NCI-H82 treated with DMSO at 0.1 percent for 48 hours (cell line): ENCODE data around the gene VDR.

Experiments
- DNase-seq: peaks from one replicate; lab custom pipeline; 2025; ENCODE audit not compliant: unreplicated experiment; lab: John Stamatoyannopoulos, UW

VDR gene

GRCh38 chr12:47875746-47876439, 28.9 kb downstream of the VDR start:
- DNase-seq, result no peak

- no peak for DNase-seq
These were observed 30.5 kb downstream of the VDR start for GRCh38 chr12:47874316-47874715.

GRCh38 chr12:47870175-47870781, 34.5 kb downstream of the VDR start:
- DNase-seq, result no peak

DNA sequence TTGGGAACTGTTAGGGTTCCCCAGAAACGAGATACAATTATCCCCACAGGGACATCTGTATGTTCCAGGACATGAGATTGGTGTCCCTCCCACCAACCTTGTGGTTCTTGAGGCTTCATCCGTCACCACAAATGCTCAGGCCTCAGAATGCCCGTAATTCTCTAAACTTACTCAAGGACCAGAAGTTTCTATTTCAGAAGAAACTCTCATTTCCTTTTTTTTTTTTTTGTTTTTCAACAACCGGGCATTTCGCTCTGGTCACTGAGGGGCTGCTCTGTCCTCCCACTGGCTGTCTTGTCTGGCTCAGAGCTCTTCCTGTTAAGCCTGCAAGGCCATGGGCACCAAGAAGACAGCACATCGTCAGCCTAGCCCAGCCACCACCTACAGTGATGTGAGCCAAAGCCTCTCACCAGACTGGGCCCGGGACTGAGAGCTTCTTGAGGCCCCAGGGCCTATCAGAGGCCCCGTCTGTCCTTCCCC, 36.2 kb downstream of the VDR start:
- no peak for DNase-seq

GRCh38 chr12:47868041-47868440, 36.8 kb downstream of the VDR start:
- DNase-seq, result no peak

DNA sequence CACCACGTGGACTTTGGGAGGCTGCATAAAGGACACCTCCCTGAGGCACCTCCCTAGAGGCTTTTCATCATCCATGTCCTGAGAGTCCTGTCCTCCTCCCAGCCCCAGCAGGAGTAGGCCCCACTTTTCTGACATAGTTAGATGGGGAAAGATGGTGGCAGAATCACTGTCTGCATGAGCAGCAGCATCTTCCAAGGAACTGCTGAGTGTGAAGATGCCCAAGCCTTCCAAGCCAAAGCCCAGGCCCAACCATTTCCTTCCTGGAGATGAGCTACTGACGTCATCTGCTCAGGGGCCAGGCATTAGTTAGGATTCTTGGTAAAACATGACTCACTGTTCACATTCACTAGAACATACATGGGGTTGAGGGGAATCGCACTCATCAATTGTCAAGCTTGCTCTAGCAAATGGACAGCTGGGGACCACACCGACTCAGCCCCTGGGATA, 37.3 kb downstream of the VDR start:
- DNase-seq, result no peak

DNA sequence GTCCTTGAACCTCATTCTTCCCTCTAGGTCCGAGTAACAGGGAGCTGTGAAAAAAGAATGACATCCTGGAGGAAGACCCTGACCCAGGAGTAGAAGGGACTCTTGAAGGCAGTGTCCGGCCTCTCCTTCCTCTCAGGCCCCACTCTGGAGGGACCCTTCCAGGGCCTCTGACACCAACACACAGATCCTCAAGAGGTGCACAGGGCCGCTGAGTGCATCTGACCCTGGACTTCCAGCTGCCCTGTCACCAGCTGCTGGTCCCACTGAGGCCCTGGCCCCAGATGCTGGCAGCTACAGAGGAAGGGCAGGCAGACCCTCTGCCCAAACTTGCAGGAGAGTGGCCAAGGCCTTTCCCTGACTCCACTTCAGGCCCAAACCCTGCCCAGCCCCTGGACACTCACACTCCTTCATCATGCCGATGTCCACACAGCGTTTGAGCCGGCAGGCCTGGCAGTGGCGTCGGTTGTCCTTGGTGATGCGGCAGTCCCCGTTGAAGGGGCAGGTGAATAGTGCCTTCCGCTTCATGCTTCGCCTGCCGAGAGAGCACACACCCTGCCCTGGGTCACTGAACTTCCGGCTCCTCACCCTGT, 40.1 kb downstream of the VDR start:
- no peak for DNase-seq

GRCh38 chr12:47863985-47864384, 40.8 kb downstream of the VDR start:
- DNase-seq, result no peak

DNA sequence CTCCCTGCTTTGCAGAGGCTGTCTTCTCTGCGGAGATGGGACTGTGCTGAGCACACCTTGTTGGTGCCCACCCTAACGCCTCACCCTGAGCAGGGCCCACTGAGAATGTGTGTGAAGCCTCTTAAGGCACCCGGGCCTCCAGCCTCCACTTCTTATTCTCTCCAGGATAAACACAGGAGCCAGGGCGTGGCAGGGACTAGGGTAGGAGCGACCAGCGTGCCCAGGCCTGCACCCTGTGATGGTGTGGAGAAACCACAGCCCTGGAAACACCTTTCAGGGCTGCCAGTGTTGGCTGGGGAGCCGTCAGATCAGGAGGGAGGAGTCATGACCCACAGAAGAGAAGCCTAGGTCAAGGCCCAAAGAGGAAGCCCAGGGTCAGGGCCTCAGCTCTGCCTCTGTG, 41.3 kb downstream of the VDR start:
- no peak for DNase-seq

- no peak for DNase-seq
These were observed 41.9 kb downstream of the VDR start for GRCh38 chr12:47862881-47863280.

DNA sequence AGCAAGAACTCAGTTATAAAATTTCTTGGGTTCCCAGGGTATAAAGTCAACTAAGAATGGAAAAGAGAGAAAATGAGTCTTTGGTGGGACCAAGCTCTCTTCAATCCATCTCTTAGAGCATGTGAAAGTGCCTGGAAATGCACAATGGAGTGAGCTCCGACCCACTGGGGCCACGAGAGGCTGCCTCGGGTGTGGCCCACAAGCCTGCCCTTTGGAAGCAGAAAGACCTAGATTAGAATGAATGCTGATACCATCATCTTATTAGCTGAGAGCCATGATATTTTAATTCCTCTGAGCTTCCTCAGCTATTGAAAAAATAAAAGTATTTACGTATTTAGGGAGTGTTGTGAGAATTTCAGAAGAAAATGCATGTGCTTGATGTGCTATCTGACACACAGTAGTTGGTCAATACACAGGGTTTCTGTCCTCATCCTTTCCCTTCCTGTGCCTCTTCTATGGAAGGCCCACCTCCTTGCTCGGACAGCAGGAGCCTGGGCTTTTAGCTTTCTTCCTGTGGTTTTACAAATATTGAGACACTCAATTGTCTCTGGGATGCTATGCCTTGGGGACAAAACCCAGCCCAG, 42.5 kb downstream of the VDR start:
- no peak for DNase-seq

DNA sequence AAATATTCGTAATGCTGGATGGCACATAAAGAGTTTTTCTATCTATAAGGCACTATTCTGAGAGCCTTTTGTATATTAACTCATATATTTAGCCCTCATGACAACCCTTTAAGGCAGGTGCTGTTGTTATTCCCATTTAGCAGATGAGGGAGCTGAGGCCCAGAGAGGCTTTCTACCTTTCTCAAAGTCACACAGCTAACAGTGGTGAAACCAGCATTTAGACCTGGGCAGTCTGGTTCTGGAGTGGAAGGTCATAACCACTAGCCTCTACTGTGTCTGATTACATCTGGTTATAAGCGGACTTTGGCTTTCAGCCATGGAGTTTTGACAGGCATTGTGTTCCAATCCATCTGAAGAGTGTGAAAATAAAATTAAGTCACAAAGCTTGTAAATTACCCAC, 43.9 kb downstream of the VDR start:
- DNase-seq, result no peak

- no peak for DNase-seq
These were observed 44.4 kb downstream of the VDR start for GRCh38 chr12:47860279-47860841.

- no peak for DNase-seq
These were observed 46.1 kb downstream of the VDR start for GRCh38 chr12:47858511-47859266.

DNA sequence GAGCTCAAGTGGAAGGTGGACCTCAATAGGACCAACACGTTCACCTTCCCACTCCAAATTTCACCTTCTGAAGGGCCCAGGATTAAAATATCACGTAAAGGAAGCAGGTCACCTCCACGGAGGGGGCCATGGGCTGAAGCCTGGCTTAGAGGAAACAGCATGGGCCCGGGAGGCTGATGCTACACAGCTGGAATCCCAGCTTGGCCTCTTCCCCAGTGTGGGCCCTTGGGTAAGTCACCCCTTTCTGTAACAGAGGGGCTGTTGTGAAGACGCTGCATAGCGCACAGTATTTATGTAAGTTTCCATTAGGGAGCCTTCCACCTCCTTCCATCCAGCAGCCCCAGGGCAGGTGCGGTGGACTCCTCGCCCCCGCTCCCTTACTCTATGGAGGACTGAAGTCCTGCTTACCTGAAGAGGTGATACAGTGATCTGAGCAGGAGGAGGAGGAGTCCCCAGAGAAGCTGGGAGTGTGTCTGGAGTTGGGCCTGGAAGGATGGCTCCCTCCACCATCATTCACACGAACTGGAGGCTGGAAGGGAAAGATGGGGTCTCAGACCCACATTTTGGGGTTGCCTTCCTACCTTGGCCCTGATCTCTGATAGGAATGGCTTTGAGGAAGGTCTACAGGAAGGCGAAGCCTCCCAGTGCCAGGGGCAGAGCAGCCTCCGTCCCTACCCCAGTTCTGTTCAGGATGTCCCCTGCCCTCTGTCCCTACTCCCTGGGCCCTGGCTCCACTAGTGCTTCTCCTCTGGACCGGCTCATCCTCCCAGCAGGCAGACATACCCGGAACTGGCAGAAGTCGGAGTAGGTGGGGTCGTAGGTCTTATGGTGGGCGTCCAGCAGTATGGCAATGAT, 47.8 kb downstream of the VDR start:
- DNase-seq, result no peak

DNA sequence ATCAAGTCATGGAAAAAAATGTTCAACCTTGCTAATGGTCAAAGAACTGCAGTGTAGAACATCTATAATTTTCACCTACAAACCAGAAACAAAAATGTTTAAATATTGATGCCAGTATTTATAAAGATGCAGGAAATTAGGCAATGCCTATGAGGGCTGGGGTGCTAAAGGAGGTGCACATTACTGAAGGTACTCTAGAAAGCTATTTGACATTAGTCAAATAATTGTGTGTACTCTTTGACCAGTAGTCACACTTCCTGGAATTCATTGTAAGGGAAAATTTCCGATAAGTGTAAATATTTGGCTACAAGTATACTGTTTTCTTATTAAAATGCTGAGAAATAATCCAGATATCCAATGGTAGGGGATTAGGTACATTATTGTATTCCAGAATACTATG, 48.7 kb downstream of the VDR start:
- DNase-seq, result no peak

DNA sequence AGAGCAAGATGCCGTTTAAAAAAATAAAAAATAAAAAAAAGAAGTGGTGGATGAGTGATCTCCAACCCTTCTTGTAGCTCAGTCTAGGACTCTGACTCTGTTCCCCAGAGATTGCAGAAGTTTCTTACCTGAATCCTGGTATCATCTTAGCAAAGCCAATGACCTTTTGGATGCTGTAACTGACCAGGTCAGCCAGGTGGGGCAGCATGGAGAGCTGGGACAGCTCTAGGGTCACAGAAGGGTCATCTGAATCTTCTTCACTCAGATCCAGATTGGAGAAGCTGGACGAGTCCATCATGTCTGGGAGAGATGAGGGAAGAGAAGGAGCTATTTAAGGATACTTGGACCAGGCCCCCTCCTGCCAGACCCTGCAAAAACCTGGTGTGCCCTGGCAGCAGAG, 49.3 kb downstream of the VDR start:
- DNase-seq, result no peak

DNA sequence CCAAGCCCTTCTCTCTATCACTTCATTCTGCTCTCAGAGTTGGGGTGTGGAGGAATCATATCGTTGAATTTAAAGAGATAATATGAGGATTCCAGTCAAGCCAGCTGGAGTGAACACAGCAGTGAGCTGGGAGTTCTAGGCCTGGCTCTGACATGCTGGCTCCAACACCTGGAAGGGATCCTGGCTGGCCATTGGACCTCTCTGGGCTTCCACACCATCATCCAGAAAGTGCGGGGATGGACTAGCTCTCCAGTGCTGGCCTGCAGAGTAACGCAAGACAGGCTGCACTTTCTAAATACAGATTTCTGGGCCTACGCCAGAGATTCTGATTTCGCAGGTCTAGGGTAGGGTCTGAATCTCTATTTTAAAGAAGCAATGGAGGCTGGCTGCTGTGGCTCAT, 50.3 kb downstream of the VDR start:
- no peak for DNase-seq

DNA sequence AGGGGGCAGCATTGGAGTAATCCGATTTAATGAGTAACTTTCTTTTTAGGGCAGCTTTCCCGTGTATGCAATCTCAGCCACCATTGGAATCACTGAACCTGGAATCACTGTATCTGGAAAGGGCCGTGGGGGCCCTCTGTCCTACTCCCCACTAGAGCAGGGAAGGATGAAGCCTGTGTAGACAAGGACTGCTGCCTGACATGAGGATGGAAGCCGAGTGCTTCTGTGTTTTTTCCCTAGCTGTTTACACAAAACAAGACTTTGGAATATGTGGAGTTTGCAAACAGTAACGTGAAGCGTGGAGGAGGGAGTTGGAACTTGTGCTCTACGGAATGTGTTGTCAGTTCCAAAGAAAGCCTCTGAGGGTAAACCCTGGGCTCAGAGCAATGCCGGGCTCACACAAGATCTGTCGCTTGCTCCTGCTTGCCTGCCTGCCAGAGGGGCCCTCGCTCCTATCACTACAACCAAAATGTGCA, 52.7 kb downstream of the VDR start:
- no peak for DNase-seq
